Measurements from ENCODE around the gene CST9. TPM values are rescaled to one million over a fixed set of nuclear protein-coding genes. Genes with fewer than 3 reads are reported as not detected.

Gene CST9
- total and polyA plus RNA-seq, 2 of the 8 experiments (the other 6 are each of a cell fraction or from before 2014, with no cell fraction given) = 0.05 to 0.19 TPM

DNA sequence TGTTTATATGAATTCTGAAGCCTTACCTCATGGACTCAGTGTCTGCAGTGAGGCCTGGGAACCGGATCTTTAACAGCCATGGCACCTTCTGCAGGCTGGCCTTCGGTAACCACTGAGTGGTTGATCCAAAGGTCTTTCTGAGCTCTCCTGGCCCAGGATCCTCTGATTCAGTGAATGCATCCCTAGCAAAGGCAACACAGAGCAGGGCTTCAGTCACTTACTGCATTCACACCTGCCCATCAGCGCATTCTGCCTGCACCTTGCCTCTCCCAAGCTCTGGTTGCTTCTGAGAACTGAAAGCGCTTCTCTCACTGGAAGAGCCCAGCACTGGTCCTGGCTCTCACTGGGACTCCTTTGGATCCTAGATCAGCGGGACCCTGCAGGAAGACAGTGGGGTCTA lies 8.4 kb upstream of the CST9 start:
- no peak overlapping the region for H4K5ac ChIP-seq (ENCODE audit: insufficient read length, low read depth, low read length)
- no peak overlapping the region for H3K27ac ChIP-seq (ENCODE audit: low read depth, low read length)
- ChIA-PET POLR2A (ENCODE audit: partially characterized antibody) (no interaction called here), CTCF (ENCODE audit: partially characterized antibody) (interaction anchor here (18.5 kb wide), 1 partner anchor 170 kb away, joined by 328 read pairs; the partner anchor contains the start of genes CST11 and CSTL1)
- H3K79me2 ChIP-seq (ENCODE audit: control insufficient read depth in 1 of 2, insufficient read depth in 2 of 2, low read length in 2 of 2) = no peaks in the 10 kb centered on the region
- DNase-seq (ENCODE audit: low read depth in 1 of 2, low spot score in 2 of 2) = peak in 1 of 2 experiments; percentile 33
- H4K8ac ChIP-seq (ENCODE audit: extremely low read depth, insufficient read depth, low read length) = no peak overlapping the region
- no peak overlapping the region for H3K14ac ChIP-seq (ENCODE audit: insufficient read length)
- no peak overlapping the region for H2BK15ac ChIP-seq (ENCODE audit: low read length)
- H2BK5ac ChIP-seq (ENCODE audit: low read depth, low read length) = no peak overlapping the region
- H4K20me1 ChIP-seq (replicated peaks in 1 of 2; ENCODE audit: control insufficient read depth in 1 of 2, insufficient read depth in 2 of 2, low read length in 2 of 2) = no peaks in the 10 kb centered on the region
- no peak for FAIRE-seq
- no peak overlapping the region for H3K56ac ChIP-seq (replicated peaks; ENCODE audit: insufficient read length, low read depth, low read length)
- no peak overlapping the region for H2BK12ac ChIP-seq (ENCODE audit: low read depth, low read length)
- H3K4me1 ChIP-seq (replicated peaks in 1 of 4; ENCODE audit: control insufficient read depth in 3 of 4, insufficient read depth in 4 of 4, low read length in 3 of 4) = peaks cover 0 to 1% (median 0%) of the 10 kb centered on the region in 4 experiments; a peak in 2 of 7 replicates
- H2AK5ac ChIP-seq (ENCODE audit: low read depth, low read length) = no peak overlapping the region
- H4K91ac ChIP-seq (replicated peaks; ENCODE audit: insufficient read length, low read length) = no peak overlapping the region
- no peak overlapping the region for H2AFZ ChIP-seq (ENCODE audit: low read length)
- H2BK120ac ChIP-seq (replicated peaks; ENCODE audit: low read depth, low read length) = no peak overlapping the region
- H3K36me3 ChIP-seq (ENCODE audit: control insufficient read depth in 2 of 4, insufficient read depth in 4 of 4, low read length in 3 of 4) = no peaks in the 10 kb centered on the region
- H3K23ac ChIP-seq (ENCODE audit: insufficient read length) = no peak overlapping the region
- no peaks in the 10 kb centered on the region for H3K27me3 ChIP-seq (replicated peaks in 1 of 4; ENCODE audit: control insufficient read depth in 3 of 4, extremely low read depth in 1 of 4, insufficient read depth in 3 of 4, low read length in 3 of 4)
- H2BK20ac ChIP-seq (ENCODE audit: low read length) = no peak overlapping the region
- 96% methylated on average over 5 of the region's 5 CpGs; no CpG with 5 or more reads in 1 of the 2 experiments for WGBS, 2 experiments (ENCODE audit: extremely low coverage in 1 of 2, insufficient coverage in 1 of 2, insufficient read length in 1 of 2, insufficient replicate concordance in 2 of 2, low coverage in 1 of 2, low lambda C conversion rate in 2 of 2, missing lambda C conversion rate in 1 of 2)
- no peaks in the 10 kb centered on the region for H3K9me3 ChIP-seq (ENCODE audit: insufficient read depth in 2 of 2, low read depth in 1 of 2, low read length in 1 of 2)
- no peak overlapping the region for H3K9ac ChIP-seq (replicated peaks in 1 of 4; ENCODE audit: extremely low read depth in 1 of 4, low read depth in 3 of 4, low read length in 3 of 4)
- H3K79me1 ChIP-seq (ENCODE audit: low read depth, low read length) = no peaks in the 10 kb centered on the region
- no peak overlapping the region for H3K18ac ChIP-seq (ENCODE audit: extremely low read depth, low read length)
- H3K4ac ChIP-seq (replicated peaks; ENCODE audit: insufficient read length, low read depth, low read length) = no peak overlapping the region
- H3K23me2 ChIP-seq (ENCODE audit: low read depth, low read length) = peaks cover 1% of the 10 kb centered on the region; the same call in 1 of the 2 replicates
- H3K4me2 ChIP-seq (ENCODE audit: insufficient read depth in 1 of 2, low read depth in 2 of 2, low read length in 2 of 2) = no peak overlapping the region
- H3K4me3 ChIP-seq (ENCODE audit: extremely low read depth in 1 of 4, insufficient read depth in 2 of 4, low read depth in 3 of 4, low read length in 4 of 4) = no peak overlapping the region
- TF ChIP-seq TEAD4 (IDR thresholded peaks at IDR 0.05; ENCODE audit: low read depth, low read length) (no peak), GABPA (IDR thresholded peaks at IDR 0.05; ENCODE audit: borderline replicate concordance, insufficient read depth, low read length) (no peak), RNF2 (IDR thresholded peaks at IDR 0.05; ENCODE audit: borderline replicate concordance, low read depth, low read length, missing control alignments, poor library complexity, severe bottlenecking) (no peak), CTBP2 (IDR thresholded peaks at IDR 0.05; ENCODE audit: borderline replicate concordance, insufficient read depth, insufficient read length, low read length) (no peak), BACH1 (IDR thresholded peaks at IDR 0.05; ENCODE audit: low read length) (no peak), SAP30 (IDR thresholded peaks at IDR 0.05; ENCODE audit: insufficient read depth, insufficient replicate concordance, low read length) (no peak), CEBPB (IDR thresholded peaks at IDR 0.05; ENCODE audit: low read depth, low read length) (no peak), SRF (IDR thresholded peaks at IDR 0.05; ENCODE audit: low read depth, low read length) (no peak), RFX5 (IDR thresholded peaks at IDR 0.05; ENCODE audit: borderline replicate concordance, low read depth, low read length) (no peak)
- TF ChIP-seq, protein P1, sequence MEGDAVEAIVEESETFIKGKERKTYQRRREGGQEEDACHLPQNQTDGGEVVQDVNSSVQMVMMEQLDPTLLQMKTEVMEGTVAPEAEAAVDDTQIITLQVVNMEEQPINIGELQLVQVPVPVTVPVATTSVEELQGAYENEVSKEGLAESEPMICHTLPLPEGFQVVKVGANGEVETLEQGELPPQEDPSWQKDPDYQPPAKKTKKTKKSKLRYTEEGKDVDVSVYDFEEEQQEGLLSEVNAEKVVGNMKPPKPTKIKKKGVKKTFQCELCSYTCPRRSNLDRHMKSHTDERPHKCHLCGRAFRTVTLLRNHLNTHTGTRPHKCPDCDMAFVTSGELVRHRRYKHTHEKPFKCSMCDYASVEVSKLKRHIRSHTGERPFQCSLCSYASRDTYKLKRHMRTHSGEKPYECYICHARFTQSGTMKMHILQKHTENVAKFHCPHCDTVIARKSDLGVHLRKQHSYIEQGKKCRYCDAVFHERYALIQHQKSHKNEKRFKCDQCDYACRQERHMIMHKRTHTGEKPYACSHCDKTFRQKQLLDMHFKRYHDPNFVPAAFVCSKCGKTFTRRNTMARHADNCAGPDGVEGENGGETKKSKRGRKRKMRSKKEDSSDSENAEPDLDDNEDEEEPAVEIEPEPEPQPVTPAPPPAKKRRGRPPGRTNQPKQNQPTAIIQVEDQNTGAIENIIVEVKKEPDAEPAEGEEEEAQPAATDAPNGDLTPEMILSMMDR (IDR thresholded peaks at IDR 0.05; ENCODE audit: control extremely low read depth in 1 of 3, insufficient read depth in 1 of 3, low read depth in 1 of 3, low read length in 3 of 3) = no peak
- TF ChIP-seq, protein P2, sequence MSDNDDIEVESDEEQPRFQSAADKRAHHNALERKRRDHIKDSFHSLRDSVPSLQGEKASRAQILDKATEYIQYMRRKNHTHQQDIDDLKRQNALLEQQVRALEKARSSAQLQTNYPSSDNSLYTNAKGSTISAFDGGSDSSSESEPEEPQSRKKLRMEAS (IDR thresholded peaks at IDR 0.05) = no peak
